ENCODE results near the gene RNF31. TPM values are rescaled to one million over a fixed set of nuclear protein-coding genes. Genes with fewer than 3 reads are reported as not detected.

RNF31 gene
- total RNA-seq, 4 donors from 2014 or later, result 21.7 to 33.3 (median 26.8) TPM

- Histone ChIP-seq H3K4me1 (no peaks in the 10 kb centered on the region), H3K36me3 (peaks cover 10 to 91% (median 48%) of the 10 kb centered on the region in 4 donors)
- DNase-seq (ENCODE audit: extremely low spot score), result no peak
Measured at GRCh38 chr14:24204163-24205146, 57.2 kb downstream of the RNF31 start.

DNA sequence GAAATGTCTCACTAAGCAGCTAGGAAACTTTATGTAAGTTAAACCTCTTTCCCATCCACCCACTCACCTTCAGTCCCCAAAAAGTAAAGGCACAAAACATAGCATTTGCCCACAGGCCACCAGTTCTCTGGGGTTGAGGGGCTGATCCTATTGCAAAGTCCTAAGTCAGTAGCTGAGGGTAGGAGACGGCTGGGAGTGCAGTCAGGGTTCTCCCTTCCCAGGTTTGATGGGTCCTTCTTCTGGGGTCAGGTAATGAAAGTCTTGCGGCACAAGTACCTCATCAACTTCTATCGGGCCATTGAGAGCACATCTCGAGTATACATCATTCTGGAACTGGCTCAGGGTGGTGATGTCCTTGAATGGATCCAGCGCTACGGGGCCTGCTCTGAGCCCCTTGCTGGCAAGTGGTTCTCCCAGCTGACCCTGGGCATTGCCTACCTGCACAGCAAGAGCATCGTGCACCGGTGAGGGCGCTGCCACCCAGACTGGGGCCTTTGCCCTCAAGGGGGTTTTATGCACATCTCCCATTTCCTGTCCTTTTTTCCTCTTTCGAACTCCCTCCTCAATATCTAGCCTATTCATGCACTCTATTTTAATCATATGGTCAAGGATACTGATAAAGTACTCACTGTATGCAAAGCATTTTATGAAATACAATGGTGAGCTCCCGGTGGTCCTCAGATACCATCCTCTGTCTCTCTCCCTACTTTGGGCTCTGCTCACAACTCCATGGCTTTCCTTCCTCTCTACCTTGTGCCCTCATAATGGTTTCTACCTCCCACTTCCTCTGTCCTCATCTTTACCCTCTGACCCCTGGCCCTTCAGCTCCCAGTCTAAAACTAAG, 59.2 kb downstream of the RNF31 start:
- intact Hi-C loops (cut with DNase I), result no loop called here
- Histone ChIP-seq H3K4me3 (no peak overlapping the region), H3K36me3 (peaks cover 17 to 95% (median 60%) of the 10 kb centered on the region in 4 donors), H3K27ac (replicated peaks in 1 of 4) (no peak overlapping the region), H3K9me3 (no peaks in the 10 kb centered on the region), H3K27me3 (no peaks in the 10 kb centered on the region), H3K4me1 (peaks cover 0 to 16% (median 4%) of the 10 kb centered on the region in 4 donors)
- 98% methylated on average over 9 of the region's 11 CpGs for WGBS
- TF ChIP-seq EP300 (IDR thresholded peaks at IDR 0.05) (no peak), POLR2A (IDR thresholded peaks at IDR 0.05; ENCODE audit: low read depth) (no peak), POLR2AphosphoS5 (IDR thresholded peaks at IDR 0.05) (no peak)
- TF ChIP-seq, protein P1, sequence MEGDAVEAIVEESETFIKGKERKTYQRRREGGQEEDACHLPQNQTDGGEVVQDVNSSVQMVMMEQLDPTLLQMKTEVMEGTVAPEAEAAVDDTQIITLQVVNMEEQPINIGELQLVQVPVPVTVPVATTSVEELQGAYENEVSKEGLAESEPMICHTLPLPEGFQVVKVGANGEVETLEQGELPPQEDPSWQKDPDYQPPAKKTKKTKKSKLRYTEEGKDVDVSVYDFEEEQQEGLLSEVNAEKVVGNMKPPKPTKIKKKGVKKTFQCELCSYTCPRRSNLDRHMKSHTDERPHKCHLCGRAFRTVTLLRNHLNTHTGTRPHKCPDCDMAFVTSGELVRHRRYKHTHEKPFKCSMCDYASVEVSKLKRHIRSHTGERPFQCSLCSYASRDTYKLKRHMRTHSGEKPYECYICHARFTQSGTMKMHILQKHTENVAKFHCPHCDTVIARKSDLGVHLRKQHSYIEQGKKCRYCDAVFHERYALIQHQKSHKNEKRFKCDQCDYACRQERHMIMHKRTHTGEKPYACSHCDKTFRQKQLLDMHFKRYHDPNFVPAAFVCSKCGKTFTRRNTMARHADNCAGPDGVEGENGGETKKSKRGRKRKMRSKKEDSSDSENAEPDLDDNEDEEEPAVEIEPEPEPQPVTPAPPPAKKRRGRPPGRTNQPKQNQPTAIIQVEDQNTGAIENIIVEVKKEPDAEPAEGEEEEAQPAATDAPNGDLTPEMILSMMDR (IDR thresholded peaks at IDR 0.05), result no peak
- DNase-seq (ENCODE audit: extremely low spot score), result no peak

More at GRCh38 chr14:24204163-24205146, 57.2 kb downstream of the RNF31 start:
- no peak overlapping the region for H3K27ac ChIP-seq (replicated peaks in 1 of 4)
- H3K9me3 ChIP-seq, result no peaks in the 10 kb centered on the region
- WGBS, result 92% methylated on average over 7 of the region's 7 CpGs
- H3K4me3 ChIP-seq, result no peak overlapping the region
- TF ChIP-seq POLR2AphosphoS5 (IDR thresholded peaks at IDR 0.05) (no peak), POLR2A (IDR thresholded peaks at IDR 0.05; ENCODE audit: low read depth) (no peak), EP300 (IDR thresholded peaks at IDR 0.05) (no peak)
- TF ChIP-seq, protein P1 (IDR thresholded peaks at IDR 0.05), result no peak
- no peaks in the 10 kb centered on the region for H3K27me3 ChIP-seq
- intact Hi-C loops (cut with DNase I), result no loop called here

DNA sequence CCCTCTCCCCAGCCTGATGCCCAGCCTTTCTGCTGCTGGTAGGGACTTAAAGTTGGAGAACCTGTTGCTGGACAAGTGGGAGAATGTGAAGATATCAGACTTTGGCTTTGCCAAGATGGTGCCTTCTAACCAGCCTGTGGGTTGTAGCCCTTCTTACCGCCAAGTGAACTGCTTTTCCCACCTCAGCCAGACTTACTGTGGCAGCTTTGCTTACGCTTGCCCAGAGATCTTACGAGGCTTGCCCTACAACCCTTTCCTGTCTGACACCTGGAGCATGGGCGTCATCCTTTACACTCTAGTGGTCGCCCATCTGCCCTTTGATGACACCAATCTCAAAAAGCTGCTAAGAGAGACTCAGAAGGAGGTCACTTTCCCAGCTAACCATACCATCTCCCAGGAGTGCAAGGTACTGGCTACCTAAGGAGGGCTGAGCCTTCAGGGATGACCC, 59.8 kb downstream of the RNF31 start:
- TF ChIP-seq POLR2AphosphoS5 (IDR thresholded peaks at IDR 0.05), result no peak
- TF ChIP-seq EP300 (IDR thresholded peaks at IDR 0.05), result no peak
- no peak for TF ChIP-seq POLR2A (IDR thresholded peaks at IDR 0.05; ENCODE audit: low read depth)
- TF ChIP-seq, protein P1 (IDR thresholded peaks at IDR 0.05), result no peak
- Histone ChIP-seq H3K9me3 (no peaks in the 10 kb centered on the region), H3K27me3 (no peaks in the 10 kb centered on the region), H3K36me3 (peaks cover 17 to 90% (median 59%) of the 10 kb centered on the region in 4 donors), H3K27ac (replicated peaks in 1 of 4) (no peak overlapping the region), H3K4me3 (no peak overlapping the region), H3K4me1 (peaks cover under 1 to 23% (median 11%) of the 10 kb centered on the region in 4 donors)
- DNase-seq (ENCODE audit: extremely low spot score), result no peak
- intact Hi-C loops (cut with DNase I), result no loop called here
- 93% methylated on average over 5 of the region's 5 CpGs for WGBS

GRCh38 chr14:24207625-24208024, 60.3 kb downstream of the RNF31 start:
- no peak for DNase-seq (ENCODE audit: extremely low spot score)
- H3K4me3 ChIP-seq, result no peak overlapping the region
- no peak overlapping the region for H3K27ac ChIP-seq (replicated peaks in 1 of 4)
- intact Hi-C loops (cut with DNase I), result no loop called here
- H3K36me3 ChIP-seq, result peaks cover 17 to 86% (median 59%) of the 10 kb centered on the region in 4 donors
- H3K4me1 ChIP-seq, result peaks cover 5 to 28% (median 16%) of the 10 kb centered on the region in 4 donors
- TF ChIP-seq, protein P1 (IDR thresholded peaks at IDR 0.05), result no peak
- TF ChIP-seq EP300 (IDR thresholded peaks at IDR 0.05) (no peak), POLR2A (IDR thresholded peaks at IDR 0.05; ENCODE audit: low read depth) (no peak), POLR2AphosphoS5 (IDR thresholded peaks at IDR 0.05) (no peak)
- 95% methylated on average over 2 of the region's 2 CpGs for WGBS
- no peaks in the 10 kb centered on the region for H3K27me3 ChIP-seq
- H3K9me3 ChIP-seq, result no peaks in the 10 kb centered on the region

Small RNA genes within 50 kb of the gene (small RNA-seq; reads per million reads assigned to genes)
- gene AL136295.4 (0 reads per million in 3 donors), gene CHMP4A (0 reads per million in 3 donors), gene IPO4 (0 to 0.34 (median 0) reads per million in 3 donors), gene IRF9 (0 reads per million in 3 donors), gene RNA5SP383 (0.56 to 0.83 (median 0.68) reads per million in 3 donors)

Other genes starting within 250 kb of the RNF31 start
- 10 to 100 TPM; 37.1 to 54.4 (median 46.3) TPM for gene DHRS4, start 193.7 kb upstream of the RNF31 start, total RNA-seq
- 10 to 100 TPM in 3 of 4 donors, 1 to 10 TPM in 1; 9.4 to 23.9 (median 21.1) TPM for gene DHRS4L2, start 158.6 kb upstream of the RNF31 start, total RNA-seq
- under 1 TPM in 2 of 4 donors, not detected in 2; 0.17 to 0.29 TPM for gene CARMIL3, start 95.5 kb upstream of the RNF31 start, total RNA-seq
- under 1 TPM in 3 of 4 donors, not detected in 1; 0.26 to 0.34 (median 0.33) TPM for gene CPNE6, start 75.9 kb upstream of the RNF31 start, total RNA-seq
- gene PCK2, start 53.2 kb upstream of the RNF31 start, total RNA-seq, result 10 to 100 TPM in 3 of 4 donors, 1 to 10 TPM in 1; 9.1 to 20.7 (median 12.5) TPM
- gene DCAF11, start 32.7 kb upstream of the RNF31 start, total RNA-seq, result 10 to 100 TPM; 56.0 to 74.9 (median 66.8) TPM
- gene NRL, start 32.5 kb upstream of the RNF31 start, total RNA-seq, result 1 to 10 TPM; 1.8 to 3.3 (median 3.0) TPM
- gene FITM1, start 16.8 kb upstream of the RNF31 start, total RNA-seq, result under 1 TPM in 3 of 4 donors, not detected in 1; 0.34 to 0.83 (median 0.52) TPM
- gene PSME1, start 11.3 kb upstream of the RNF31 start, total RNA-seq, result 100 to 1,000 TPM; 129 to 158 (median 143) TPM
- gene EMC9, start 5.9 kb upstream of the RNF31 start, total RNA-seq, result 10 to 100 TPM in 3 of 4 donors, 1 to 10 TPM in 1; 8.8 to 14.4 (median 12.2) TPM
- 10 to 100 TPM; 32.8 to 64.3 (median 42.6) TPM for gene PSME2, start 888 bp upstream of the RNF31 start, total RNA-seq
- 10 to 100 TPM; 39.5 to 78.3 (median 63.2) TPM for gene IRF9, start 13.8 kb downstream of the RNF31 start, total RNA-seq
- 1 to 10 TPM; 4.6 to 5.9 (median 5.0) TPM for gene REC8, start 24.6 kb downstream of the RNF31 start, total RNA-seq
- gene IPO4, start 41.3 kb downstream of the RNF31 start, total RNA-seq, result 10 to 100 TPM; 12.9 to 41.6 (median 25.2) TPM
- 10 to 100 TPM; 27.0 to 44.6 (median 43.8) TPM for gene TM9SF1, start 47.9 kb downstream of the RNF31 start, total RNA-seq
- gene TSSK4, start 58.2 kb downstream of the RNF31 start, total RNA-seq, result under 1 TPM in 2 of 4 donors, not detected in 2; 0.57 to 0.58 TPM
- gene CHMP4A, start 66.0 kb downstream of the RNF31 start, total RNA-seq, result 100 to 1,000 TPM in 2 of 4 donors, 10 to 100 TPM in 2; 75.4 to 135 (median 94.9) TPM
- 10 to 100 TPM; 11.1 to 17.5 (median 14.4) TPM for gene MDP1, start 68.6 kb downstream of the RNF31 start, total RNA-seq
- 100 to 1,000 TPM; 117 to 152 (median 131) TPM for gene NEDD8, start 84.9 kb downstream of the RNF31 start, total RNA-seq
- 10 to 100 TPM; 43.1 to 53.4 (median 50.5) TPM for gene GMPR2, start 85.4 kb downstream of the RNF31 start, total RNA-seq
- 10 to 100 TPM; 49.4 to 89.0 (median 81.0) TPM for gene TINF2, start 95.1 kb downstream of the RNF31 start, total RNA-seq
- 1 to 10 TPM in 2 of 4 donors, under 1 TPM in 2; 0.52 to 3.3 (median 1.6) TPM for gene TGM1, start 115.7 kb downstream of the RNF31 start, total RNA-seq
- gene RABGGTA, start 124.1 kb downstream of the RNF31 start, total RNA-seq, result 10 to 100 TPM; 14.6 to 27.8 (median 20.3) TPM
- 10 to 100 TPM; 13.9 to 22.4 (median 19.2) TPM for gene DHRS1, start 152.3 kb downstream of the RNF31 start, total RNA-seq
- 10 to 100 TPM; 16.6 to 29.2 (median 21.6) TPM for gene NOP9, start 152.4 kb downstream of the RNF31 start, total RNA-seq
- gene CIDEB, start 160.5 kb downstream of the RNF31 start, total RNA-seq, result 10 to 100 TPM in 1 of 4 donors, 1 to 10 TPM in 3; 6.6 to 12.5 (median 8.1) TPM
- gene LTB4R2, start 162.6 kb downstream of the RNF31 start, total RNA-seq, result 1 to 10 TPM; 1.7 to 3.7 (median 2.4) TPM
- 1 to 10 TPM in 3 of 4 donors, under 1 TPM in 1; 0.42 to 6.0 (median 2.9) TPM for gene LTB4R, start 164.0 kb downstream of the RNF31 start, total RNA-seq
- gene ADCY4, start 187.6 kb downstream of the RNF31 start, total RNA-seq, result 10 to 100 TPM; 21.5 to 36.9 (median 27.9) TPM
- 1 to 10 TPM; 3.8 to 6.4 (median 6.1) TPM for gene RIPK3, start 192.5 kb downstream of the RNF31 start, total RNA-seq
- 10 to 100 TPM; 38.8 to 65.2 (median 48.3) TPM for gene NFATC4, start 220.7 kb downstream of the RNF31 start, total RNA-seq

Measured in esophagus muscularis mucosa (tissue), 4 donors.